Measurements from ENCODE around the gene FPR1. TPM values are rescaled to one million over a fixed set of nuclear protein-coding genes. Genes with fewer than 3 reads are reported as not detected.

Gene FPR1
- total RNA-seq, 2 donors from 2014 or later = 0.69 to 2.5 TPM

DNA sequence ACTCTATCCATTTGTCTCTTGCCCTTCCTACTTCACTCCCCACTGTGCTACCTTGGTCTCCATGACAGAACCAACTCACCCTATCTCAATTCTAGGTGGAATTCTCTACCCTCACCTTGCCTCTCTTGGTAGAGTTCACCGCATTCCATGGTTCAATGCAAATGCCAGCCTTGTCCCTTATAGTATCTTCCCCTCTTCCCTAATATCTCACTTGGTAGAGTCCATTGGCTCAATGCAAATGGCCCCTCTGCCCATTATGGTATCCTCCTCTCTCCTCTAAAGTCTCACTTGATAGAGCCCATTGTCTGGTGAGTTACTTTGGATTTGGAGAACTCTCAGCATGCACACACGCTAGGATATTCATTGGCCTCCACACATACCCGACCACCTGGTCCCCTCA is 35.8 kb downstream of the FPR1 start:
- no peak overlapping the region for H3K27ac ChIP-seq
- H3K4me3 ChIP-seq = no peak overlapping the region
- TF ChIP-seq, protein P1, sequence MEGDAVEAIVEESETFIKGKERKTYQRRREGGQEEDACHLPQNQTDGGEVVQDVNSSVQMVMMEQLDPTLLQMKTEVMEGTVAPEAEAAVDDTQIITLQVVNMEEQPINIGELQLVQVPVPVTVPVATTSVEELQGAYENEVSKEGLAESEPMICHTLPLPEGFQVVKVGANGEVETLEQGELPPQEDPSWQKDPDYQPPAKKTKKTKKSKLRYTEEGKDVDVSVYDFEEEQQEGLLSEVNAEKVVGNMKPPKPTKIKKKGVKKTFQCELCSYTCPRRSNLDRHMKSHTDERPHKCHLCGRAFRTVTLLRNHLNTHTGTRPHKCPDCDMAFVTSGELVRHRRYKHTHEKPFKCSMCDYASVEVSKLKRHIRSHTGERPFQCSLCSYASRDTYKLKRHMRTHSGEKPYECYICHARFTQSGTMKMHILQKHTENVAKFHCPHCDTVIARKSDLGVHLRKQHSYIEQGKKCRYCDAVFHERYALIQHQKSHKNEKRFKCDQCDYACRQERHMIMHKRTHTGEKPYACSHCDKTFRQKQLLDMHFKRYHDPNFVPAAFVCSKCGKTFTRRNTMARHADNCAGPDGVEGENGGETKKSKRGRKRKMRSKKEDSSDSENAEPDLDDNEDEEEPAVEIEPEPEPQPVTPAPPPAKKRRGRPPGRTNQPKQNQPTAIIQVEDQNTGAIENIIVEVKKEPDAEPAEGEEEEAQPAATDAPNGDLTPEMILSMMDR (IDR thresholded peaks at IDR 0.05) = no peak
- no peaks in the 10 kb centered on the region for H3K9me3 ChIP-seq
- H3K36me3 ChIP-seq = no peaks in the 10 kb centered on the region
- H3K9ac ChIP-seq (ENCODE audit: low read depth in 2 of 2, low read length in 2 of 2) = no peak overlapping the region
- no peaks in the 10 kb centered on the region for H3K4me1 ChIP-seq
- intact Hi-C loops (cut with DNase I) = no loop called here
- peaks cover 8% of the 10 kb centered on the region for H3K27me3 ChIP-seq
- no peak for DNase-seq

GRCh38 chr19:51714848-51715247 is 36.8 kb downstream of the FPR1 start:
- H3K9me3 ChIP-seq = no peaks in the 10 kb centered on the region
- H3K4me1 ChIP-seq = no peaks in the 10 kb centered on the region
- no peak overlapping the region for H3K27ac ChIP-seq
- H3K4me3 ChIP-seq = no peak overlapping the region
- H3K27me3 ChIP-seq = peaks cover 8% of the 10 kb centered on the region
- DNase-seq = no peak
- no peak overlapping the region for H3K9ac ChIP-seq (ENCODE audit: low read depth in 2 of 2, low read length in 2 of 2)
- intact Hi-C loops (cut with DNase I) = no loop called here
- no peaks in the 10 kb centered on the region for H3K36me3 ChIP-seq
- TF ChIP-seq, protein P1 (IDR thresholded peaks at IDR 0.05) = no peak

- H3K9me3 ChIP-seq = no peaks in the 10 kb centered on the region
- H3K4me3 ChIP-seq = no peak overlapping the region
- no peak overlapping the region for H3K9ac ChIP-seq (ENCODE audit: low read depth in 2 of 2, low read length in 2 of 2)
- H3K36me3 ChIP-seq = no peaks in the 10 kb centered on the region
- TF ChIP-seq, protein P1 (IDR thresholded peaks at IDR 0.05) = no peak
- H3K27ac ChIP-seq = no peak overlapping the region
- intact Hi-C loops (cut with DNase I) = no loop called here
- H3K27me3 ChIP-seq = no peaks in the 10 kb centered on the region
- no peaks in the 10 kb centered on the region for H3K4me1 ChIP-seq
- no peak for DNase-seq
These were observed 38.1 kb downstream of the FPR1 start for GRCh38 chr19:51713319-51714285.

DNA sequence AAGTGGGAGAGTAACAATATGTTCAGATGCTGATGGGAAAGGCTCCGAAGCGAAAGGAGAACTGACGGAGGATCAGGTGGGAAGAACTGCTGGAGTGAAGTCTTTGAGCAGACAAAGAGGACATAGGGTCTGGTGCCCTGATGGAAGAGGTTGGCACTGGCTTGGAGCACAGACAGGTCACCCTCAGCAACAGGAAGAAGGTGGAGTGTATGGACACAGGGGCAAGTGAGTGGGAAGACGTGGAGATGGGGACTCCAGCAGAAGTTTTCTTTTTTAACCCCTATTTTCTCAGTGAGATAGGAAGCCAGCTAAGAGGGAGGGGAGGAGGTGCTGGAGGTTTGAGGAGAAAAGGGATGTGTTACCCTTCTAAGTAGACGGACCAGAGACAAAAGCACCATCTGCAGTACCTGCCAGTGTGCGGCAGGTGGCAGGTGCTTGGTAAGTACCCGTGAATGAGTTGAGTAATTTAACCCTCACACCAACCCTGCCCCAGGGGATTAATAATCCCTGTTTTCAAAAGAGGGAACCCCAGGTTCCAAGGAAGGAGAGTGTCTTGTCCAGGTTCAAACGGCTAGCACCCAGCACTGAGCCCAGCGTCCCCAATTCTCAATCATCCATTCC is 39.1 kb downstream of the FPR1 start:
- Histone ChIP-seq H3K27me3 (no peaks in the 10 kb centered on the region), H3K4me3 (no peak overlapping the region), H3K27ac (no peak overlapping the region), H3K4me1 (no peaks in the 10 kb centered on the region), H3K9ac (ENCODE audit: low read depth in 2 of 2, low read length in 2 of 2) (no peak overlapping the region), H3K36me3 (no peaks in the 10 kb centered on the region), H3K9me3 (no peaks in the 10 kb centered on the region)
- intact Hi-C loops (cut with DNase I) = no loop called here
- DNase-seq = no peak
- TF ChIP-seq, protein P1 (IDR thresholded peaks at IDR 0.05) = no peak

DNA sequence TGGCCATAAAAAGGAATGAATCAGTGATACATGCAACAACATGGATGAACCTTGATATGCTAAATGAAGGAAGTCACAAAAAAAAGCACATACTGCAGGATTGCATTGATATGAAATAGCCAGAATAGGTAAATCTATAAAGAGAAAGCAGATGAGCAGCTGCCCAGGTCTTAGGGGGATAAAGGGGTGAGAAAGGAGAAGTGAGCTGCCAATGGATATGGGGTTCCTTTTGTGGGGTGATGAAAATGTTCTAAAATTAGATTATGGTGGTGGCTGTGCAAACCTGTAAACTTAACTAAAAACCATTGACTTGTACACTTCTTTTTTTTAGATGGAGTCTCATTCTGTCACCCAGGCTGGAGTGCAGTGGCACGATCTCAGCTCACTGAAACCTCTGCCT is 40.0 kb downstream of the FPR1 start:
- Histone ChIP-seq H3K4me1 (no peaks in the 10 kb centered on the region), H3K36me3 (no peaks in the 10 kb centered on the region), H3K9me3 (no peaks in the 10 kb centered on the region), H3K27ac (no peak overlapping the region), H3K9ac (ENCODE audit: low read depth in 2 of 2, low read length in 2 of 2) (no peak overlapping the region), H3K27me3 (no peaks in the 10 kb centered on the region), H3K4me3 (no peak overlapping the region)
- DNase-seq = no peak
- intact Hi-C loops (cut with DNase I) = no loop called here
- TF ChIP-seq, protein P1 (IDR thresholded peaks at IDR 0.05) = no peak

Data from colonic mucosa (tissue), 4 donors.